ENCODE data around the gene RBM4.
A peak's percentile ranks its signal among the peaks of the same experiment; 100 is the strongest.
"Not testable (repeated sequence)": the region's sequence is repeated elsewhere in the genome, so short reads cannot be mapped to it uniquely, and the experiment has no call there.

The RBM4 gene, protein sequence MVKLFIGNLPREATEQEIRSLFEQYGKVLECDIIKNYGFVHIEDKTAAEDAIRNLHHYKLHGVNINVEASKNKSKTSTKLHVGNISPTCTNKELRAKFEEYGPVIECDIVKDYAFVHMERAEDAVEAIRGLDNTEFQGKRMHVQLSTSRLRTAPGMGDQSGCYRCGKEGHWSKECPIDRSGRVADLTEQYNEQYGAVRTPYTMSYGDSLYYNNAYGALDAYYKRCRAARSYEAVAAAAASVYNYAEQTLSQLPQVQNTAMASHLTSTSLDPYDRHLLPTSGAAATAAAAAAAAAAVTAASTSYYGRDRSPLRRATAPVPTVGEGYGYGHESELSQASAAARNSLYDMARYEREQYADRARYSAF

DNA sequence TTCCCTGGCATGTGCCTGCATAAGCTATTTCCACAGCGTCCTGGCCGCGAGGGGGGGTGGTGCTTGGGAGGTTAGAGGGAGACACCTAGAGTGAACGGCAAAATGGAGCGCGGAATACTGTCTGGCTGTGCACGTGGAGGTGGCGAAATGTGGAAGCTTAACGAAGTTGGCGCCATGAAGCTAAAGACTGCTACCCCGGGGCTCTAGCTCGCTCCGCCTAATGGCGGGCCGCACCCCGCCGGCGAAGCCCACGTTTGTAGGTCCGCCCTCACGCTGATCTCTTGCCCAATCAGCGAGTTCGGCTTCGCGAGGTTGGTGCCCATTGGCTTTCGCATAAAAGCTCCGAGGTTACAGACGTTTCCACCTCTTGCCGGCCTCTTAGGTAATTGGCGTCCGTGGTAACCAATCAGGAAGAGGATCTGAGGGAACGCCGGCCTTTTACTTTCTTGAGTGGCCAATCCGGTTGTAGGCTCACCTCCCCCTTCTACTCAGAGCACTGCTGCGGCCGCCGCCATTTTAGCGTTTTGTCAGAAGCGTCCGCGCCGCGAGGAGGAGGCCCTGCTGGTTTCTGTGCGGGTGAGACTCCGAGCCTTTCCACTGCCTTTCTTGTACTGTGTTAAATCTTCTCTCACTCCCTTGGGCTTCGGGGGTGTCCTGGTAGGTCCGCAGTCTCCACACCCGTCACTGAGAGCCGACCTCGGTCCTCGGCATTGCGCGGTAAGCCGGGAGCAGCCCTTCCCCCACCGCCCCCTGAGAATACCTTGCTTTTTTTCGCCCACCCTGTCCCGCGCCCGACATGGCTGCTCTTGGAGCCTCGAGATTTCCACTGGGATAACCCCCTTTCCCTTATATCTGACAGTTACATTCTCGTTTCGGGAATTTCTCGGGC is at the start of gene RBM4:
Gene RBM4 (plus strand): TSS at position 527 of the 889 bp plus-strand sequence. CDS start 1,009 bp downstream, outside the sequence.
- DNase-seq = peak; percentile 100

DNA sequence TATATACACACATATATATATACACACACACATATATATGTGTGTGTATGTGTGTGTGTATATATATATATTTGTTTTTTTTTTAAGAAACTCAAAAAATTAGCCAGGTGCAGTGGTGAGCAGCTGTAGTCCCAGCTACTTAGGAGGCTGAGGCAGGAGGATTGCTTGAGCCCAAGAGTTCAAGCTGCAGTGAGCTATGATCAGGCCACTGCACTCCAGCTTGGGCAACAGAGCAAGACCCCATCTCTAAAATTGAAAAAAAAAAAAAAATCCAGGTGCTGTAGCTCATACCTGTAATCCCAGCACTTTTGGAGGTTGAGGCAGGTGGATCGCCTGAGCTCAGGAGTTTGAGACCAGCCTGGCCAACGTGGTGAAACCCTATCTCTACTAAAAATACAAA is 49.2 kb upstream of the RBM4 start:
- not testable (repeated sequence) for DNase-seq

DNA sequence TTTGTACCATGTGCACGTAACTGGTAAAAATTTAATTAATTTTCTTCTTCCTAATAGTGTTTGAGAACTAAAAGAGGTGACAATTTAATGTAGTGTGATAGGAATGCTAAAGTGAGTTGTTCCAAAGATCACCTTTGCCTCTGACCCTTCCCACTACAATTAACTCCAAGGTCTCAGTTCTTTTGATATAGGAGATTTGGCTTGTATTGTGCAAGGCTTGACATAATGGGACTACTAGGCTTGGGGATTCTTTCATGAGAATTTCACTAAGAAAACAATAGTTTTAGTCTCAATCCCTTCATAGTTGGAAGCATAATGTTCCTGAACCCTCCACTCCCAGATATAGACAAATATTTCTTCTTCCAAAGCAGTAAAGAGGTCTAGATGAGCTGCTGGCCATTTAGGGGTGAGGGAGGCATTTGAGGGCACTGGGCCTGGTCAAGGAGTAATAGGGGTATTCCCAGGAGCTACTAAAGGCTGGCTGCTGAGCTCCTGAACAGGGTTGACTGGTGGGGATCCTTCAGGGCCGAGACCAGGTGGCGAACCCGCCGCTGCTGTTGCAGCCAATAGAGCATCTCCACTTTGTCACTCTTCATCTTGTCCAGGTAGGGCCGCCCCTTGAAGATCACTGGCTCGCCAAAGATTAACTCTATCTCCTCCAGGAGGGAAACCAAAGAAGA is 48.4 kb upstream of the RBM4 start:
- DNase-seq = no peak

DNA sequence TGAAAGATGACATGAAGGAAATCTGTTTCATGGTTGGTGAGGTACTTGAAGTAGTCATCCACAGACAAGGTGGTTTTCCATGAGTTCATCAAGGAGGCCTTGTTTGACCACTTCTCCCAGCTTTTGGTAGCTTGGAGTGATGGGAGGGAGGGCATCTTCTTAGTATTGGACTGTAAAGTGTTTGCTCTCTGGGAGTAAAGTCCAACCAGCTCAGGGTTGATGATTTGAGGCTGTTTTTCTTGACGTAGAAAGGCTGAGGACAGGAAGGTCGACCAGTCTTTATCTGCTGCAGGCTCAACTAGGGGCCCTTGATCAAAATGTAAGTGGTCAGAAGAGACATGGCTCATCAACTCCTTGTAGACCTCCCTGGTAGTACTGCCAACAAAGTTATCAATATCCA is 47.3 kb upstream of the RBM4 start:
- no peak for DNase-seq

DNA sequence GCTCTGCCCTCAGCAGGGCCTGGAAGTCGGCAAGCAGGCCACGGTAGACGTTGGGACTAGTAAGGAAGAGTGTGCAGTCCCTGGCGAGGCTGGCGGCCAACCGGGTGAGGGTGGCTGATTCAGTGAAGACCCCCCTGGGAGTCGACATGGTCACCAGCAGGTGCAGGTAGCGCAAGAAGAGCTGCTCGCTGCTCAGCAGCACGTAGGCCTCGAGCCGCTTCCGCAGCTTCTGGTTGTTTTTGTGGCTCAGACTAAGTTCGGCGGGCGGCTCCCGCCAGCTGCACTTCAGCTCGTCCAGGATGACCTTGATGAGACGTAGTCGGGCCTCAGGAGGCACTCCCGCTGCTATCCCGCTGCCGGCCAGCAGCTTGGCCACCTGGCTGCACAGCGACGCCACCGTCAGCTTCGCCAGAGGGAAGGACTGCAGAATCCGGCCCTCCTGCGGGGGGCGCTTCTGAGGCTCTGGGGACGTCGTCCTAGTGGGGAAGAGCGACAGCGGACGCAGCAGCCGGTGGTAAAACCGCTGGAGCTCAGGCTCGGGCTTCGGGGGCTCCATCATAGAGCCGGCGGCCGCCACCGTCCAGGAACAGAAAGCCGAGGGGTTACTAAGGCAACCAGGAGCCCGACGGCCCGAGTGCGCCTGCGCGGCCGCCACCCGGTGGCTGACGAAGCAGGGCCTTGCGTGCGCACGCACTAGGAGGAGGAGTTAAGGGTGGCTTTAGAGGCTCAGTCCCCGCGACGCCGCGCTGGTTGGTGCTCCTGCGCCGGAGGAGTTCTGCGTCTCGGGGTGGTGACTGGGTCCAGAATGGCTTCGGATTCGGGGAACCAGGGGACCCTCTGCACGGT is 45.8 kb upstream of the RBM4 start, which contains the start of the genes CCDC87 and CCS:
Gene CCDC87 (minus strand): TSS at position 607 of the 846 bp plus-strand sequence. CDS start 48 bp downstream, at position 559.
Gene CCS (plus strand): TSS at position 729 of the 846 bp plus-strand sequence. CDS start 77 bp downstream, at position 806.
- peak; percentile 96 for DNase-seq

DNA sequence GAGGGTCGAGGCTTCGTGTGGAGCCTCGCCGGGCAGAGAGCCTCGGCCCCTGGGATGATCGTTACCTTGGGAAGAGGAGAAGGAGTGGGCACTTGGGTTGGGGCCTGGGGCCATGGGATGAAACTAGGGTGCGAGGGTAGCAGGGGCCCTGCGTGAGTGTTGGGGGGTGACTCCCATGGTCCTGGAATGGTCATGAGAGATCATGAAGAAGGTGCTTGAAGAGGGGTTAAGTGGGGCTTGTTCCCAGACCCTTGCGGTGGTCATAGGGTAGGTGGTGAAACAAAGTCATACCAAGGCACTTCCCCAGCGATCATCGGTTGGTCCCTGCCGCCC is 45.2 kb upstream of the RBM4 start:
- no peak for DNase-seq

DNA sequence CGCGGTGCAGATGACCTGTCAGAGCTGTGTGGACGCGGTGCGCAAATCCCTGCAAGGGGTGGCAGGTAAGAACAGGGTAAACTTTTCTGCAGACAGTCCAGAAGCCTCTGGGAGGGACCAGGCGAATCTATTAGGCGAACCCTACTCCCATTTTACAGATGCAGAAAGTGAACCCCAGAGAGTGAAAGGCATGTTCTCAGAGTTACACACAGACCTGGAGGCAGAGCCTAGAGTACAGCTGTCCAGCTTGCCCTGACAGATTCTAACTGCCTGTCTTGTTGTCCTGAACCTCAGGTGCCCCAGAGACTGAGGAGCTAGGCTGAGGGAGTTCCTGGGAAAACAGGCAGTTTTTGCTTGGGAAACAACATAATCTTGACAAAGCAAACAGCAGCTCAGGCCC is 44.9 kb upstream of the RBM4 start:
- no peak for DNase-seq

DNA sequence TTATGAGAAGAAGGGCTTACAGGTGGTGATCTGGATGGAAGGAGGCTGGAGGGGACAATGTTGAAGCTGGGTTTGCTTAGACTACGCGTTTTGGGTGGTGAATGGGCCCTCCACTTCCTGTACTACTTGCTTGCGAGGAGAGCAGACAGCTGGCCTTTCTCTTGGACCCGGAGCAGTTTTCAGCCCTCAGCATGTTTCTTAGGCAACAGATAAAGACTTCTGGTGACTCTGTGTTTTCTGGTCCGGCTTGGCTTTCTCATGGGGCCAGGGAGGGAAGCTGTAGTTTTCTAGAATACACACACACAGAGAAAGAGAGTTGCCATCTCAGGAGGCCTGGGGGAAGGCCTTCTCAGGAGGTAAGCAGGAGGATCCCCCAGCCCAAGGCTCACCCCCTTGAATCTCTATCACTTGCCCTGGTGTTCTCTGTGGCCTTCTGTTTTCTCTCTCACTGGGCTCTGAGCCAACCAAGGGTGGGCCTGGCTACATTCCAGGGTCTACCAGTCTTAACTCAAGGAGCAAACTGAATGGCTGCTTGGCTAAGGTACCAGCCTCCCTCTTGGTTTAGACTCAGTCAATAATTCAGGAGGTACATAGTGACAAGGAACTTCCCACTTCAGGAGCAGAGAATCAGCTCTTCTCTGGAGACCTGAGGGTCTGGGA is 43.1 kb upstream of the RBM4 start:
- no peak for DNase-seq

DNA sequence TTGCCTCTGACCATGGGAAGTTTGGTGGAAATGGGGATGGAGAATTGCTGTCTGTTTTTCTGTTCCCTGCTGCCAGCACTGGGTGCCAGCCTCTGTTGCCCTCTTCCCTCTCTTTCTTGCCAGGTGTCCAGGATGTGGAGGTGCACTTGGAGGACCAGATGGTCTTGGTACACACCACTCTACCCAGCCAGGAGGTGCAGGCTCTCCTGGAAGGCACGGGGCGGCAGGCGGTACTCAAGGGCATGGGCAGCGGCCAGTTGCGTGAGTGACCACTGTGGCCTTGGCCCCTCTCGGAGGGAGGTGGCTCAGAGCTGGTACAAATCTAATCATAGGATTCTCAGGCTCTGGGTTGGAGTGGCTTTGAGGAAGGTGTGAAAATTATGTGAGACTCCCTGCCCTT is 39.5 kb upstream of the RBM4 start:
- DNase-seq = no peak

DNA sequence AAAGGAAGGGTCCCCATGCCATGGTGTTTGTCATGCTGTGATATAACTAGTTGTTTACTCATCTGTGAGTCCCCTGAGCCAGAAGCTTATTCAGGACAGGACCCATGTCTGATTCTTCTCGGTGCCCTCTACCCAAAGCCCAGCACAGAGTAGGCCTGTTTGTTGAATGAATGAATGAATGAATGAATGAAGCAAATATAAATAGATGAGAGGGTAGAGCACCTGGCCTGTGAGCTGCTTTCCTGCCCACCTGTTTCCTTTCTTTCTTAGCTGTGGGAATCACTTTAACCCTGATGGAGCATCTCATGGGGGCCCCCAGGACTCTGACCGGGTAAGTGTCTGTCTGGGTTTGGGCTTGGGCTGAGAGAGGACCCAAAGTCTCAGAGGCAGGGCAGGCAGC is 38.3 kb upstream of the RBM4 start:
- no peak for DNase-seq

DNA sequence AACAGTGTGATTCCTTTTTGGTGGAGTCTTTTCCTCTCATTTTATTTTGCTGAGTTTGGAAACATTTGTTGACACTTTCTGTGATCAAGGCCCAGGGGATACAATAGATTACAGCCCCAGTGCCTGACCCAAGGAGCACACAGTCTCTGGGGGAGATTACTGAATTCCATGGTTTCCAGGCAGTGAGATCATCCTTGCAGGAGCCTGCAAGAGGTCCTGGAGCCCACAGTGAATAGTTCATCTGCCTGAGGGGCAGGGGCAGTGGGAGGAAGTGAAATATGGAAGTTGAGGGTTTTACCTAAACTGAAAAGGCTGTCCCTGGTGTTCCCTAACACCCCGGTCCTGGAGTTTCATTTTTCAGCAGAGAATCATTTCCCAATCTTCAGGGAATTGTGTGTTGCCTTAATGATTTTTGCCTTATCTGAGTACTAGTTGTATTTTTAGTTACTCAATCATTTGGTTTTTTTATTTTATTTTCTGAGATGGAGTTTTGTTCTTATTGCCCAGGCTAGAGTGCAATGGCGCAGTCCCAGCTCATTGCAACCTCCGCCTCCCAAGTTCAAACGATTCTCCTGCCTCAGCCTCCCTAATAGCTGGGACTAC is 37.8 kb upstream of the RBM4 start:
- no peak for DNase-seq

DNA sequence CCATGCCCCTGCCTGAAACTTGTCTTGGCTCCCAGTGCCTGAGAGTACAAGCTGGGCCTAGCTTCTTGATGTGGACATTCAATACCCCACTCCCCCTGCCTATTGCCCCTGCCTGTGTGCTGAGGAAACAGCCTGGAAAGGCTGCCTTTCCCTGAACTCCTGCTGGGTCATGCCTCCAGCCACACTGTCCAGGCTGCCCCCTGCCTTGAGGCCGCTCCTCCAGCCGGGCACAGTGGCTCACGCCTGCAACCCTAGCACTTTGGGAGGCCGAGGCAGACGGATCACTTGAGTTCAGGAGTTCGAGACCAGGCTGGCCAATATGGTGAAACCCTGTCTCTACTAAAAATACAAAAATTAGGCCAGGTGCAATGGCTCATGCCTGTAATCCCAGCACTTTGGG is 35.4 kb upstream of the RBM4 start:
- DNase-seq = no peak

DNA sequence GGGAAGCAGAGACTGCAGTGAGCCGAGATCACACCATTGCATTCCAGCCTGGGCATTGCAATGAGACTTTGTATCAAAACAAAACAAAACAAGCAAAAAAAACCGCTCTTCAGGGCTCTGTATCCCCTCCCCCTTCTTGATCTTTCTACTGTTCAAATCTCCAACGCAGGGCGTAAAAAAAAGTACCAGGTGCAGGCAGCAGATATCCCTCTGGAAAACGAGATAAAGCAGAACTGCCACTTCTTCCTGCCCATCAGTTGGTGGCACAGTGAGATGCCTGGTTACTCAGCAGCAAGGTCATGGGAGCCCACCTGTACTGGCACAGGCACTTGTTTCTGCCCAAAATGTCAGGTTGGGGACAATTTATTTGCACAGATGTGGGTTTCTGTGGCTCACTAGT is 34.3 kb upstream of the RBM4 start:
- DNase-seq = no peak

DNA sequence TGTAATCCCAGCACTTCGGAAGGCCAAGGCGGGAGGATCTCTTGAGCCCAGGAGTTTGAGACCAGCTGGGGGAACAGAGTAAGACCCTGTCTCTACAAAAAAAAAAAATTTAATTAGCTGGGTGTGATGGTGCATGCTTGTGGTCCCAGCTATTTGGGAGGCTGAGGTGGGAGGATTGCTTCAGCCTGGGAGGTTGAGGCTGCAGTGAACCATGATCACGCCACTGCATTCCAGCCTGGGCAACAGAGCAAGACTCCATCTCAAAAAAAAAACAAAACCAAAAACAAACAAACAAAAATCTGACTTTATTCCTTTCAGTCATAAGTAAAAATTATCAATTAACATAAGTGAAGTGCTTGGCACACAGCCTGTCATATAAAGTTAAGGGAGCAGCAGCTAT is 31.9 kb upstream of the RBM4 start:
- not testable (repeated sequence) for DNase-seq

DNA sequence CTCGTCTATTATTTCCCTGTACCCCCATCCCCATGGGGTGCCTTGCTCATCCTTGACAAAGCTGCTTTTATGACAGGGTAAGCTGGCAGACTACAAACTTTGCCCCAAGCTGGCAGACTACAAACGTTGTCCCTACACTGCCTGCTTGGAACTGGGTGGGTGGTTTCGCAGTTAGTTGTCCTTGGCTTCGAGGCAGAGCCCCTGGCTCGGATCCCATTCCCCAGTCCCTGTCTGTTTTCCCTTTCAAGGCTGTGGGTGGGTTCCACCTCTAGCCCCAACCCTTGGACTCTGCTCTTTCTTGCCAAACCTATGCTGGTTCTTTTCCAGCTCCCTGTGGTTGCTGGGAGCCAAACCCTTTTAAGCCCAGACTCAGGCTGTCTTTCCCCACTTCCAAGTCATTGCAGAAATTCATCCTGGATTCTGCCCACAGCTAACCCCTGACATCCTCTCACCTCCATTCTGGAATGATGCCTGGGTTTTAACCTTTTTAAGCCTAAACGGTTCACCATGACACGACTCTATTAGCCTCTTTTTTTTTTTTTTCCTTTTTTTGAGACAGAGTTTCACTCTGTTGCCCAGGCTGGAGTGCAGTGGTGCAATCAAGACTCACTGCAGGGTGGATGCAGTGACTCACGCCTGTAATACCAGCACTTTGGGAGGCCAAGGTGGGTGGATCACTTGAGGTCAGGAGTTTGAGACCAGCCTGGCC is 31.2 kb upstream of the RBM4 start:
- no peak for DNase-seq

DNA sequence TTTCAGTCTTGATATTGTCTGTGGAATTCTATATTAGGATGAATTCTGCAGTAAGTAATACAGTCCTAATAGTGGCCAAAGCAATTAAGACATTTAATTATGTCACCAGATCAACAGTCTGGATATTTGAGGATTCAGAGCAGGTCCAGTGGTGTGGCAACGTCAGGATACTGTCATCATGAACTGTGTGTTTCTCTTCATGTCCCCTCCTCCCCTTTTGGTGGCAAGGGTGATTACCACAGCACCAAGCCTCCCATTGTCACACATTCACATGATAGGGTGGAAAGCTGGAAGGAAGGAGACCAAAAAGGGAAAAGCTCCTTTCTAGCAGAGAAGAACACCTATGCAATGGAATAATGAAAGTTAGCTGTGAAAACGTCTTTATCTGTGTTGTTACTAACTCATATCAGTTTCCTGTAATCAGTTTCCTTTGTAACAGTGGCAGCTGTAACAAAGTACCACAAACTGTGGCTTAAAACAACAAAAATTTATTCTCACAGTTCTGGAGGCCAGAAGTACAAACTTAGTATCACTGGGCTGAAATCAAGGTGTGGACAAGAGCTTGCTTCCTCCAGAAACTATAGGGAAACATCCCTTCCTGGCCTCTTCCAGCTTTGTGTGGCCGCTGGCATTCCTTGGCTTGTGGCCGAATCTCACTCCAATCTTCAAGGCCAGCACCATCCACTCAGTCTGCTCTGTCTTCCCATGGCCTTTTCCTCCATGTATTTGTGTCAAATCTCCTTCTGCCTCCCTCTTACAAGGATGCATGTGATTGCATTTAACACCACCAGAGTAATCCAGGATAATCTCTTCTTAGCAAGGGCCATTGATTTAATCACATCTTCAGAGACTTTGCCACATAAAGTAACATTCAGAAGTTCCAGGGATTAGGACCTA is 28.5 kb upstream of the RBM4 start:
- no peak for DNase-seq

DNA sequence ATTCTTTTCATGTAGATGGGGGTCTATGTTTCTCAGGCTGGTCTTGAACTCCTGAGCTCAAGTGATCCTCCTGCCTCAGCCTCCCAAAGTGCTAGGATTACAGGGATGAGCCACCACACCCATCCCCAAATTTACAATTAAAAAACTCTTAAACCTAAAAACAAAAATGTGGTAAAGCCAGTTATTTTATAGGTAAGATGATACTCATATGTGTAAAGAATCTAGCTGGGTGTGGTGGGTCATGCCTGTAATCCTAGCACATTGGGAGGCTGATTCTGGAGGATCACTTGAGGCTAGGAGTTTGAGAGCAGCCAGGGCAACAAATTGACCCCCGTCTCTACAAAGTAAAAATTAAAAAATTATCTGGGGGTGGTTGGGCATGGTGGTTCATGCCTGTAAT is 26.0 kb upstream of the RBM4 start:
- no peak for DNase-seq

DNA sequence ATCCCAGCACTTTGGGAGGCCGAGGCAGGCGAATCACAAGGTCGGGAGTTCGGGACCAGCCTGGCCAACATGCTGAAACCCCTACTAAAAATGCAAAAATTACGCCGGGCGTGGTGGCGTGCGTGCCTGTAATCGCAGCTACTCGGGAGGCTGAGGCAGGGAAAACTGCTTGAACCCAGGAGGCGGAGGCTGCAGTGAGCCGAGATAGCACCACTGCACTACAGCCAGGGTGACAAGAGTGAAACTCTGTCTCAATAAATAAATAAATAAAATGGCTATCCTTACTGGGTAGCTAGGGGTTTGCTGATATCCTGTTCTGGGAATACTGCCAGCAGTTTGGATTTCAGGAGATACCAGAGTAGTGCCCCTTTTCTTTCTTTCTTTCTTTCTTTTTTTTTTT is 24.4 kb upstream of the RBM4 start:
- DNase-seq = no peak

DNA sequence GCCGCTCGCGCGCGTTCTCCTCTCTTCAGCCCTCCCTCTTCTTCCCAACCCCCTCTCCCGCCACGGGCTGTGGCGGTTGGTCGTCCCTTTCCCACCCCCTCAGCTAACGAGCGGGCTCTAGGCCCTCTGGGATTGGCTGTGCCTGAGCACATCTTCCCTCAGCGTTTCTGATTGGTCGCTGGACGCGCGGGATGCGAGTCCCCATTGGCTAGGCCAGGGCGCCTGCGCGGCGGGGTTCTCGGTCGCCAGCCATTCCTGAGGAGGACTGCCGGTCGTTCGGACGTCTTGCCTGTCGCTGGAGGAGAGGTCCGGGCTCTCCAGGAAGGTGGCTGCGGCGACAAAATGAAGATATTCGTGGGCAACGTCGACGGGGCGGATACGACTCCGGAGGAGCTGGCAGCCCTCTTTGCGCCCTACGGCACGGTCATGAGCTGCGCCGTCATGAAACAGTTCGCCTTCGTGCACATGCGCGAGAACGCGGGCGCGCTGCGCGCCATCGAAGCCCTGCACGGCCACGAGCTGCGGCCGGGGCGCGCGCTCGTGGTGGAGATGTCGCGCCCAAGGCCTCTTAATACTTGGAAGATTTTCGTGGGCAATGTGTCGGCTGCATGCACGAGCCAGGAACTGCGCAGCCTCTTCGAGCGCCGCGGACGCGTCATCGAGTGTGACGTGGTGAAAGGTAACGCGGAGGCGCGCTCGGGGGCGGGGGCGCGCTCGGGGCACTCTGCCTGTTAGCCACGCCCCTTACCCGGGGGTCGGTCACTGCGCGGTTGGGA is 21.9 kb upstream of the RBM4 start, which contains the start of gene RBM14:
Gene RBM14 (plus strand): TSS at position 252 of the 776 bp plus-strand sequence. CDS start 91 bp downstream, at position 343.
- peak; percentile 100 for DNase-seq
